ENCODE results near the gene SHISA9. TPM values are rescaled to one million over a fixed set of nuclear protein-coding genes. Genes with fewer than 3 reads are reported as not detected.

SHISA9 gene
- total RNA-seq, 1 experiment from 2014 or later, result not detected

GRCh38 chr16:13289515-13289914, 388.1 kb downstream of the SHISA9 start:
- Histone ChIP-seq H3K9me3 (ENCODE audit: control insufficient read depth in 1 of 2, insufficient read depth in 1 of 2, low read depth in 1 of 2, low read length in 2 of 2) (no peaks in the 10 kb centered on the region; a peak in 1 of 4 replicates), H3K27me3 (ENCODE audit: insufficient read depth, low read length) (no peaks in the 10 kb centered on the region), H2AFZ (ENCODE audit: low read depth, low read length, poor library complexity, severe bottlenecking) (no peak overlapping the region), H3K27ac (ENCODE audit: low read depth, low read length) (no peak overlapping the region), H3K4me2 (ENCODE audit: low read length) (no peak overlapping the region), H3K36me3 (ENCODE audit: control insufficient read depth in 1 of 2, insufficient read depth in 2 of 2, low read length in 2 of 2) (no peaks in the 10 kb centered on the region), H3K9ac (ENCODE audit: low read length) (no peak overlapping the region), H3K4me1 (ENCODE audit: control insufficient read depth in 1 of 2, insufficient read depth in 2 of 2, low read length in 2 of 2) (no peaks in the 10 kb centered on the region), H3K9me2 (ENCODE audit: insufficient read depth) (no peaks in the 10 kb centered on the region), H3K4me3 (replicated peaks in 1 of 2; ENCODE audit: low read depth in 1 of 2, low read length in 2 of 2) (no peak overlapping the region), H4K20me1 (ENCODE audit: insufficient read depth) (no peaks in the 10 kb centered on the region), H3K79me2 (ENCODE audit: insufficient read depth, low read length) (no peaks in the 10 kb centered on the region)
- ATAC-seq (no peak), DNase-seq (ENCODE audit: low read depth, low spot score) (no peak)
- BruUV-seq (replicated peaks), result no TSS peak
- intact Hi-C loops (cut with micrococcal nuclease), result no loop called here
- RAD21 ChIA-PET (ENCODE audit: low non-redundant PET in 1 of 2, low total read pairs in 2 of 2, uncharacterized antibody in 2 of 2, unreplicated experiment in 2 of 2), result no interaction called here
- POLR2A ChIA-PET, result no interaction called here
- CTCF ChIA-PET, result no interaction called here
- TF ChIP-seq, protein P1, sequence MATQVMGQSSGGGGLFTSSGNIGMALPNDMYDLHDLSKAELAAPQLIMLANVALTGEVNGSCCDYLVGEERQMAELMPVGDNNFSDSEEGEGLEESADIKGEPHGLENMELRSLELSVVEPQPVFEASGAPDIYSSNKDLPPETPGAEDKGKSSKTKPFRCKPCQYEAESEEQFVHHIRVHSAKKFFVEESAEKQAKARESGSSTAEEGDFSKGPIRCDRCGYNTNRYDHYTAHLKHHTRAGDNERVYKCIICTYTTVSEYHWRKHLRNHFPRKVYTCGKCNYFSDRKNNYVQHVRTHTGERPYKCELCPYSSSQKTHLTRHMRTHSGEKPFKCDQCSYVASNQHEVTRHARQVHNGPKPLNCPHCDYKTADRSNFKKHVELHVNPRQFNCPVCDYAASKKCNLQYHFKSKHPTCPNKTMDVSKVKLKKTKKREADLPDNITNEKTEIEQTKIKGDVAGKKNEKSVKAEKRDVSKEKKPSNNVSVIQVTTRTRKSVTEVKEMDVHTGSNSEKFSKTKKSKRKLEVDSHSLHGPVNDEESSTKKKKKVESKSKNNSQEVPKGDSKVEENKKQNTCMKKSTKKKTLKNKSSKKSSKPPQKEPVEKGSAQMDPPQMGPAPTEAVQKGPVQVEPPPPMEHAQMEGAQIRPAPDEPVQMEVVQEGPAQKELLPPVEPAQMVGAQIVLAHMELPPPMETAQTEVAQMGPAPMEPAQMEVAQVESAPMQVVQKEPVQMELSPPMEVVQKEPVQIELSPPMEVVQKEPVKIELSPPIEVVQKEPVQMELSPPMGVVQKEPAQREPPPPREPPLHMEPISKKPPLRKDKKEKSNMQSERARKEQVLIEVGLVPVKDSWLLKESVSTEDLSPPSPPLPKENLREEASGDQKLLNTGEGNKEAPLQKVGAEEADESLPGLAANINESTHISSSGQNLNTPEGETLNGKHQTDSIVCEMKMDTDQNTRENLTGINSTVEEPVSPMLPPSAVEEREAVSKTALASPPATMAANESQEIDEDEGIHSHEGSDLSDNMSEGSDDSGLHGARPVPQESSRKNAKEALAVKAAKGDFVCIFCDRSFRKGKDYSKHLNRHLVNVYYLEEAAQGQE (IDR thresholded peaks at IDR 0.05; ENCODE audit: low read depth), result no peak
- TF ChIP-seq CBX3 (IDR thresholded peaks at IDR 0.05; ENCODE audit: low read depth) (no peak), RAD21 (IDR thresholded peaks at IDR 0.05; ENCODE audit: low read depth) (no peak), SRF (IDR thresholded peaks at IDR 0.05; ENCODE audit: low read depth) (no peak), ZNF274 (IDR thresholded peaks at IDR 0.05; ENCODE audit: low read depth, low read length) (no peak), POLR2AphosphoS5 (IDR thresholded peaks at IDR 0.05; ENCODE audit: low read depth, low read length) (no peak), MAX (IDR thresholded peaks at IDR 0.05) (no peak), EZH2phosphoT487 (IDR thresholded peaks at IDR 0.05; ENCODE audit: borderline replicate concordance) (no peak), YY1 (IDR thresholded peaks at IDR 0.05; ENCODE audit: extremely low read depth, insufficient replicate concordance, low read depth, low read length) (no peak), JUND (IDR thresholded peaks at IDR 0.05) (no peak), SP1 (IDR thresholded peaks at IDR 0.05; ENCODE audit: low read depth) (no peak), TCF7L2 (IDR thresholded peaks at IDR 0.05; ENCODE audit: borderline replicate concordance, extremely low read depth, insufficient read depth, insufficient read length) (no peak), POLR2A (IDR thresholded peaks at IDR 0.05; ENCODE audit: borderline replicate concordance, extremely low read depth, insufficient read depth, insufficient read length) (no peak)
- TF ChIP-seq, protein P2, sequence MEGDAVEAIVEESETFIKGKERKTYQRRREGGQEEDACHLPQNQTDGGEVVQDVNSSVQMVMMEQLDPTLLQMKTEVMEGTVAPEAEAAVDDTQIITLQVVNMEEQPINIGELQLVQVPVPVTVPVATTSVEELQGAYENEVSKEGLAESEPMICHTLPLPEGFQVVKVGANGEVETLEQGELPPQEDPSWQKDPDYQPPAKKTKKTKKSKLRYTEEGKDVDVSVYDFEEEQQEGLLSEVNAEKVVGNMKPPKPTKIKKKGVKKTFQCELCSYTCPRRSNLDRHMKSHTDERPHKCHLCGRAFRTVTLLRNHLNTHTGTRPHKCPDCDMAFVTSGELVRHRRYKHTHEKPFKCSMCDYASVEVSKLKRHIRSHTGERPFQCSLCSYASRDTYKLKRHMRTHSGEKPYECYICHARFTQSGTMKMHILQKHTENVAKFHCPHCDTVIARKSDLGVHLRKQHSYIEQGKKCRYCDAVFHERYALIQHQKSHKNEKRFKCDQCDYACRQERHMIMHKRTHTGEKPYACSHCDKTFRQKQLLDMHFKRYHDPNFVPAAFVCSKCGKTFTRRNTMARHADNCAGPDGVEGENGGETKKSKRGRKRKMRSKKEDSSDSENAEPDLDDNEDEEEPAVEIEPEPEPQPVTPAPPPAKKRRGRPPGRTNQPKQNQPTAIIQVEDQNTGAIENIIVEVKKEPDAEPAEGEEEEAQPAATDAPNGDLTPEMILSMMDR (IDR thresholded peaks at IDR 0.05 in 2 of 3, conservative IDR thresholded peaks at IDR 0.05 in 1 of 3; ENCODE audit: borderline replicate concordance in 1 of 3, insufficient read depth in 1 of 3, low read depth in 2 of 3, low read length in 2 of 3), result no peak
